ENCODE results near the gene RAI1. TPM values are rescaled to one million over a fixed set of nuclear protein-coding genes. Genes with fewer than 3 reads are reported as not detected.

Gene RAI1
- total and polyA plus RNA-seq, 2 of the 13 experiments (the other 11 are each of a cell fraction or from before 2014, with no cell fraction given): 3.4 to 5.2 TPM

GRCh38 chr17:17713839-17714238, 32.6 kb downstream of the RAI1 start (continued):
- TF ChIP-seq, protein P1, sequence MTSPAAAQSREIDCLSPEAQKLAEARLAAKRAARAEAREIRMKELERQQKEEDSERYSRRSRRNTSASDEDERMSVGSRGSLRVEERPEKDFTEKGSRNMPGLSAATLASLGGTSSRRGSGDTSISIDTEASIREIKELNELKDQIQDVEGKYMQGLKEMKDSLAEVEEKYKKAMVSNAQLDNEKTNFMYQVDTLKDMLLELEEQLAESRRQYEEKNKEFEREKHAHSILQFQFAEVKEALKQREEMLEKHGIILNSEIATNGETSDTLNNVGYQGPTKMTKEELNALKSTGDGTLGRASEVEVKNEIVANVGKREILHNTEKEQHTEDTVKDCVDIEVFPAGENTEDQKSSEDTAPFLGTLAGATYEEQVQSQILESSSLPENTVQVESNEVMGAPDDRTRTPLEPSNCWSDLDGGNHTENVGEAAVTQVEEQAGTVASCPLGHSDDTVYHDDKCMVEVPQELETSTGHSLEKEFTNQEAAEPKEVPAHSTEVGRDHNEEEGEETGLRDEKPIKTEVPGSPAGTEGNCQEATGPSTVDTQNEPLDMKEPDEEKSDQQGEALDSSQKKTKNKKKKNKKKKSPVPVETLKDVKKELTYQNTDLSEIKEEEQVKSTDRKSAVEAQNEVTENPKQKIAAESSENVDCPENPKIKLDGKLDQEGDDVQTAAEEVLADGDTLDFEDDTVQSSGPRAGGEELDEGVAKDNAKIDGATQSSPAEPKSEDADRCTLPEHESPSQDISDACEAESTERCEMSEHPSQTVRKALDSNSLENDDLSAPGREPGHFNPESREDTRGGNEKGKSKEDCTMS (CRISPR knock-in tag; conservative IDR thresholded peaks at IDR 0.05): no peak
- peak; percentile 34; the same call in 1 of the 2 replicates for TF ChIP-seq SAP130 (CRISPR knock-in tag; IDR thresholded peaks at IDR 0.05; ENCODE audit: low read depth)
- peak; percentile 24 for TF ChIP-seq TEAD3 (CRISPR knock-in tag; optimal IDR thresholded peaks at IDR 0.05; ENCODE audit: borderline replicate concordance)
- TF ChIP-seq NFKB2 (CRISPR knock-in tag; IDR thresholded peaks at IDR 0.05; ENCODE audit: borderline replicate concordance): peak; percentile 58; the same call in 1 of the 2 replicates
- TF ChIP-seq ZKSCAN8 (CRISPR knock-in tag; IDR thresholded peaks at IDR 0.05; ENCODE audit: borderline replicate concordance): no peak
- peak; percentile 89 for TF ChIP-seq ZNF768 (CRISPR knock-in tag; IDR thresholded peaks at IDR 0.05)
- TF ChIP-seq SOX13 (IDR thresholded peaks at IDR 0.05): no peak
- TF ChIP-seq SOX13 (CRISPR knock-in tag; conservative IDR thresholded peaks at IDR 0.05 in 1 of 2, IDR thresholded peaks at IDR 0.05 in 1 of 2): 0 out of 4 replicates have a peak, but pooled peaks of 1 of the 2 experiments have one; percentile 19
- TF ChIP-seq MYC (CRISPR knock-in tag; IDR thresholded peaks at IDR 0.05; ENCODE audit: borderline replicate concordance): peak; percentile 45; the same call in 1 of the 2 replicates
- no peak for TF ChIP-seq POLR2AphosphoS5 (IDR thresholded peaks at IDR 0.05; ENCODE audit: low read depth, low read length)
- no peak for TF ChIP-seq KDM6A (CRISPR knock-in tag; IDR thresholded peaks at IDR 0.05; ENCODE audit: low read depth)
- no peak for TF ChIP-seq ZSCAN31 (CRISPR knock-in tag; IDR thresholded peaks at IDR 0.05; ENCODE audit: low read depth)
- TF ChIP-seq ZNF441 (CRISPR knock-in tag; IDR thresholded peaks at IDR 0.05; ENCODE audit: borderline replicate concordance): no peak
- TF ChIP-seq ZFY (CRISPR knock-in tag; IDR thresholded peaks at IDR 0.05): peak; percentile 53
- TF ChIP-seq HOXA7 (CRISPR knock-in tag; IDR thresholded peaks at IDR 0.05): no peak
- TF ChIP-seq, protein P2, sequence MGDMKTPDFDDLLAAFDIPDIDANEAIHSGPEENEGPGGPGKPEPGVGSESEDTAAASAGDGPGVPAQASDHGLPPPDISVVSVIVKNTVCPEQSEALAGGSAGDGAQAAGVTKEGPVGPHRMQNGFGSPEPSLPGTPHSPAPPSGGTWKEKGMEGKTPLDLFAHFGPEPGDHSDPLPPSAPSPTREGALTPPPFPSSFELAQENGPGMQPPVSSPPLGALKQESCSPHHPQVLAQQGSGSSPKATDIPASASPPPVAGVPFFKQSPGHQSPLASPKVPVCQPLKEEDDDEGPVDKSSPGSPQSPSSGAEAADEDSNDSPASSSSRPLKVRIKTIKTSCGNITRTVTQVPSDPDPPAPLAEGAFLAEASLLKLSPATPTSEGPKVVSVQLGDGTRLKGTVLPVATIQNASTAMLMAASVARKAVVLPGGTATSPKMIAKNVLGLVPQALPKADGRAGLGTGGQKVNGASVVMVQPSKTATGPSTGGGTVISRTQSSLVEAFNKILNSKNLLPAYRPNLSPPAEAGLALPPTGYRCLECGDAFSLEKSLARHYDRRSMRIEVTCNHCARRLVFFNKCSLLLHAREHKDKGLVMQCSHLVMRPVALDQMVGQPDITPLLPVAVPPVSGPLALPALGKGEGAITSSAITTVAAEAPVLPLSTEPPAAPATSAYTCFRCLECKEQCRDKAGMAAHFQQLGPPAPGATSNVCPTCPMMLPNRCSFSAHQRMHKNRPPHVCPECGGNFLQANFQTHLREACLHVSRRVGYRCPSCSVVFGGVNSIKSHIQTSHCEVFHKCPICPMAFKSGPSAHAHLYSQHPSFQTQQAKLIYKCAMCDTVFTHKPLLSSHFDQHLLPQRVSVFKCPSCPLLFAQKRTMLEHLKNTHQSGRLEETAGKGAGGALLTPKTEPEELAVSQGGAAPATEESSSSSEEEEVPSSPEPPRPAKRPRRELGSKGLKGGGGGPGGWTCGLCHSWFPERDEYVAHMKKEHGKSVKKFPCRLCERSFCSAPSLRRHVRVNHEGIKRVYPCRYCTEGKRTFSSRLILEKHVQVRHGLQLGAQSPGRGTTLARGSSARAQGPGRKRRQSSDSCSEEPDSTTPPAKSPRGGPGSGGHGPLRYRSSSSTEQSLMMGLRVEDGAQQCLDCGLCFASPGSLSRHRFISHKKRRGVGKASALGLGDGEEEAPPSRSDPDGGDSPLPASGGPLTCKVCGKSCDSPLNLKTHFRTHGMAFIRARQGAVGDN (CRISPR knock-in tag; IDR thresholded peaks at IDR 0.05): peak; percentile 89
- 0 out of 2 replicates have a peak, but pooled peaks have one; percentile 12 for TF ChIP-seq GATAD2A (CRISPR knock-in tag; IDR thresholded peaks at IDR 0.05)
- 0 out of 2 replicates have a peak, but pooled peaks have one; percentile 48 for TF ChIP-seq ZNF766 (CRISPR knock-in tag; IDR thresholded peaks at IDR 0.05; ENCODE audit: borderline replicate concordance)
- TF ChIP-seq ZNF232 (CRISPR knock-in tag; IDR thresholded peaks at IDR 0.05; ENCODE audit: borderline replicate concordance): no peak
- TF ChIP-seq TRIM24 (CRISPR knock-in tag; IDR thresholded peaks at IDR 0.05): no peak
- 0 out of 2 replicates have a peak, but pooled peaks have one; percentile 48 for TF ChIP-seq ADNP (CRISPR knock-in tag; IDR thresholded peaks at IDR 0.05)
- TF ChIP-seq MED13 (CRISPR knock-in tag; IDR thresholded peaks at IDR 0.05): no peak
- TF ChIP-seq KDM1A (CRISPR knock-in tag; IDR thresholded peaks at IDR 0.05): no peak
- TF ChIP-seq, protein P3, sequence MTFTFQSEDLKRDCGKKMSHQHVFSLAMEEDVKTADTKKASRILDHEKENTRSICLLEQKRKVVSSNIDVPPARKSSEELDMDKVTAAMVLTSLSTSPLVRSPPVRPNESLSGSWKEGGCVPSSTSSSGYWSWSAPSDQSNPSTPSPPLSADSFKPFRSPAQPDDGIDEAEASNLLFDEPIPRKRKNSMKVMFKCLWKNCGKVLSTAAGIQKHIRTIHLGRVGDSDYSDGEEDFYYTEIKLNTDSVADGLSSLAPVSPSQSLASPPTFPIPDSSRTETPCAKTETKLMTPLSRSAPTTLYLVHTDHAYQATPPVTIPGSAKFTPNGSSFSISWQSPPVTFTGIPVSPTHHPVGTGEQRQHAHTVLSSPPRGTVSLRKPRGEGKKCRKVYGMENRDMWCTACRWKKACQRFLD (CRISPR knock-in tag; IDR thresholded peaks at IDR 0.05; ENCODE audit: borderline replicate concordance): 0 out of 2 replicates have a peak, but pooled peaks have one; percentile 26
- TF ChIP-seq CHD4 (IDR thresholded peaks at IDR 0.05; ENCODE audit: borderline replicate concordance, low read length): no peak

Data from HepG2 (cell line).